Measurements from ENCODE around the gene SMCO4.

SMCO4 gene

GRCh38 chr11:93571612-93572011, 28.4 kb upstream of the SMCO4 start:
- Mint-ChIP-seq H3K36me3 (no peaks in the 10 kb centered on the region), H3K4me1 (no peaks in the 10 kb centered on the region), H3K4me3 (no peak overlapping the region), H3K27ac (no peak overlapping the region), H3K27me3 (peaks cover 0 to 4% of the 10 kb centered on the region in 2 donors), H3K9me3 (no peaks in the 10 kb centered on the region)
- DNase-seq (no peak), ATAC-seq (replicated peaks) (no peak)

- no peaks in the 10 kb centered on the region for H3K36me3 Mint-ChIP-seq
- DNase-seq, result no peak
- no peak overlapping the region for H3K27ac Mint-ChIP-seq
- no peak for ATAC-seq (replicated peaks)
- peaks cover 0 to 4% of the 10 kb centered on the region in 2 donors for H3K27me3 Mint-ChIP-seq
- H3K4me1 Mint-ChIP-seq, result no peaks in the 10 kb centered on the region
- H3K4me3 Mint-ChIP-seq, result no peak overlapping the region
- H3K9me3 Mint-ChIP-seq, result no peaks in the 10 kb centered on the region
Observed at GRCh38 chr11:93570759-93571413, 27.7 kb upstream of the SMCO4 start.

GRCh38 chr11:93569496-93569895, 26.3 kb upstream of the SMCO4 start:
- no peak overlapping the region for H3K27ac Mint-ChIP-seq
- DNase-seq, result no peak
- H3K9me3 Mint-ChIP-seq, result no peaks in the 10 kb centered on the region
- no peak overlapping the region for H3K4me3 Mint-ChIP-seq
- no peaks in the 10 kb centered on the region for H3K4me1 Mint-ChIP-seq
- no peaks in the 10 kb centered on the region for H3K36me3 Mint-ChIP-seq
- ATAC-seq (replicated peaks), result no peak
- H3K27me3 Mint-ChIP-seq, result peaks cover 4% of the 10 kb centered on the region in 2 donors

- no peak for ATAC-seq (replicated peaks)
- no peaks in the 10 kb centered on the region for H3K9me3 Mint-ChIP-seq
Observed at GRCh38 chr11:93568726-93569125, 25.5 kb upstream of the SMCO4 start.

GRCh38 chr11:93567401-93567895, 24.3 kb upstream of the SMCO4 start:
- Mint-ChIP-seq H3K36me3 (no peaks in the 10 kb centered on the region), H3K4me3 (no peak overlapping the region), H3K4me1 (no peaks in the 10 kb centered on the region), H3K27ac (no peak overlapping the region), H3K27me3 (peaks cover 10 to 11% of the 10 kb centered on the region in 2 donors), H3K9me3 (no peaks in the 10 kb centered on the region)
- DNase-seq (no peak), ATAC-seq (replicated peaks) (no peak)

More at GRCh38 chr11:93568726-93569125, 25.5 kb upstream of the SMCO4 start:
- DNase-seq, result no peak
- Mint-ChIP-seq H3K36me3 (no peaks in the 10 kb centered on the region), H3K4me1 (no peaks in the 10 kb centered on the region), H3K4me3 (no peak overlapping the region), H3K27me3 (peaks cover 7 to 9% of the 10 kb centered on the region in 2 donors), H3K27ac (no peak overlapping the region)

- no peaks in the 10 kb centered on the region for H3K4me1 Mint-ChIP-seq
- DNase-seq (no peak), ATAC-seq (replicated peaks) (no peak)
- H3K9me3 Mint-ChIP-seq, result no peaks in the 10 kb centered on the region
- H3K36me3 Mint-ChIP-seq, result no peaks in the 10 kb centered on the region
- no peak overlapping the region for H3K27ac Mint-ChIP-seq
- H3K4me3 Mint-ChIP-seq, result no peak overlapping the region
- H3K27me3 Mint-ChIP-seq, result peaks cover 6 to 11% of the 10 kb centered on the region in 2 donors
Observed at GRCh38 chr11:93564895-93565294, 21.7 kb upstream of the SMCO4 start.

- DNase-seq (no peak), ATAC-seq (replicated peaks) (no peak)
- Mint-ChIP-seq H3K27me3 (peaks cover 6 to 15% of the 10 kb centered on the region in 2 donors), H3K4me3 (no peak overlapping the region), H3K9me3 (no peaks in the 10 kb centered on the region), H3K27ac (no peak overlapping the region), H3K36me3 (no peaks in the 10 kb centered on the region), H3K4me1 (no peaks in the 10 kb centered on the region)
Observed at GRCh38 chr11:93563857-93564256, 20.7 kb upstream of the SMCO4 start.

GRCh38 chr11:93560199-93560932, 17.2 kb upstream of the SMCO4 start:
- Mint-ChIP-seq H3K4me1 (no peaks in the 10 kb centered on the region), H3K9me3 (no peaks in the 10 kb centered on the region), H3K4me3 (no peak overlapping the region), H3K27me3 (peaks cover 16 to 28% of the 10 kb centered on the region in 2 donors), H3K36me3 (no peaks in the 10 kb centered on the region), H3K27ac (no peak overlapping the region)
- DNase-seq, result no peak
- ATAC-seq (replicated peaks), result no peak

- Mint-ChIP-seq H3K9me3 (no peaks in the 10 kb centered on the region), H3K4me1 (no peaks in the 10 kb centered on the region), H3K4me3 (no peak overlapping the region), H3K27me3 (peaks cover 23 to 31% of the 10 kb centered on the region in 2 donors), H3K36me3 (no peaks in the 10 kb centered on the region), H3K27ac (no peak overlapping the region)
- no peak for ATAC-seq (replicated peaks)
- DNase-seq, result no peak
Observed at GRCh38 chr11:93559681-93560080, 16.5 kb upstream of the SMCO4 start.

GRCh38 chr11:93552874-93553273, 9.7 kb upstream of the SMCO4 start:
- Mint-ChIP-seq H3K4me3 (no peak overlapping the region), H3K4me1 (no peaks in the 10 kb centered on the region), H3K27ac (no peak overlapping the region), H3K9me3 (no peaks in the 10 kb centered on the region), H3K36me3 (no peaks in the 10 kb centered on the region), H3K27me3 (peaks cover 24 to 33% of the 10 kb centered on the region in 2 donors)
- ATAC-seq (replicated peaks) (no peak), DNase-seq (no peak)

GRCh38 chr11:93549976-93550375, 6.8 kb upstream of the SMCO4 start:
- no peaks in the 10 kb centered on the region for H3K4me1 Mint-ChIP-seq
- no peak overlapping the region for H3K27ac Mint-ChIP-seq
- peaks cover 15% of the 10 kb centered on the region in 2 donors for H3K27me3 Mint-ChIP-seq
- H3K4me3 Mint-ChIP-seq, result no peak overlapping the region
- DNase-seq (no peak), ATAC-seq (replicated peaks) (no peak)
- H3K36me3 Mint-ChIP-seq, result no peaks in the 10 kb centered on the region
- H3K9me3 Mint-ChIP-seq, result no peaks in the 10 kb centered on the region

- Mint-ChIP-seq H3K27ac (no peak overlapping the region), H3K9me3 (no peaks in the 10 kb centered on the region), H3K36me3 (no peaks in the 10 kb centered on the region), H3K4me3 (no peak overlapping the region), H3K27me3 (peaks cover 13 to 16% of the 10 kb centered on the region in 2 donors), H3K4me1 (peaks cover 0 to under 1% of the 10 kb centered on the region in 2 donors)
- no peak for ATAC-seq (replicated peaks)
- DNase-seq, result no peak
Observed at GRCh38 chr11:93548679-93549319, 5.6 kb upstream of the SMCO4 start.

- Mint-ChIP-seq H3K9me3 (no peaks in the 10 kb centered on the region), H3K27me3 (peaks cover 13 to 16% of the 10 kb centered on the region in 2 donors), H3K4me3 (no peak overlapping the region), H3K36me3 (no peaks in the 10 kb centered on the region), H3K4me1 (peaks cover 4 to 8% of the 10 kb centered on the region in 2 donors), H3K27ac (no peak overlapping the region)
- no peak for ATAC-seq (replicated peaks)
- no peak for DNase-seq
Observed at GRCh38 chr11:93547773-93548172, 4.6 kb upstream of the SMCO4 start.

- Mint-ChIP-seq H3K4me3 (no peak overlapping the region), H3K27me3 (peaks cover 13 to 21% of the 10 kb centered on the region in 2 donors)
Observed at GRCh38 chr11:93547028-93547427, 3.8 kb upstream of the SMCO4 start.

More at GRCh38 chr11:93547028-93547427, 3.8 kb upstream of the SMCO4 start:
- Mint-ChIP-seq H3K27ac (no peak overlapping the region), H3K4me1 (peaks cover 8 to 15% of the 10 kb centered on the region in 2 donors), H3K9me3 (no peaks in the 10 kb centered on the region), H3K36me3 (no peaks in the 10 kb centered on the region)
- ATAC-seq (replicated peaks) (no peak), DNase-seq (no peak)

All from stimulated activated naive B cell treated with anti-CD40 and anti-IgM and Interleukin-4, amounts not matched to agents 10 μg/mL and 1 μg/mL and 100 μg/mL, for 72 hours (primary cell).